ENCODE data around the gene EHD3. TPM values are rescaled to one million over a fixed set of nuclear protein-coding genes. Genes with fewer than 3 reads are reported as not detected.

Gene EHD3
- total RNA-seq, 1 donor from 2014 or later = 3.9 TPM

GRCh38 chr2:31253356-31254131 lies 19.6 kb downstream of the EHD3 start:
- Histone ChIP-seq H3K9ac (no peak overlapping the region), H3K36me3 (no peaks in the 10 kb centered on the region), H3K4me3 (no peak overlapping the region), H3K27me3 (no peaks in the 10 kb centered on the region), H3K9me3 (ENCODE audit: low read depth) (no peaks in the 10 kb centered on the region), H3K27ac (no peak overlapping the region), H3K79me2 (ENCODE audit: low read depth) (no peaks in the 10 kb centered on the region), H3F3A (ENCODE audit: low read depth) (peaks cover 9% of the 10 kb centered on the region), H2AFZ (replicated peaks) (no peak overlapping the region), H3K4me2 (no peak overlapping the region), H3K4me1 (peaks cover 20% of the 10 kb centered on the region), H4K20me1 (ENCODE audit: low read depth) (no peaks in the 10 kb centered on the region)
- peaks cover 14% of the 10 kb centered on the region for H3K4me1 Mint-ChIP-seq
- DNase-seq (ENCODE audit: low spot score) = no peak
- peaks cover 6% of the 10 kb centered on the region for H3K27me3 Mint-ChIP-seq (ENCODE audit: insufficient read depth, low read depth)
- peak overlapping the region; percentile 29 for H3K27ac Mint-ChIP-seq
- H3K36me3 Mint-ChIP-seq = peaks cover 2% of the 10 kb centered on the region
- H3K9me3 Mint-ChIP-seq = no peaks in the 10 kb centered on the region
- TF ChIP-seq EZH2 (IDR thresholded peaks at IDR 0.05) (no peak), EZH2phosphoT487 (IDR thresholded peaks at IDR 0.05) (no peak), CTCF (IDR thresholded peaks at IDR 0.05) (no peak)
- H3K4me3 Mint-ChIP-seq = no peak overlapping the region

DNA sequence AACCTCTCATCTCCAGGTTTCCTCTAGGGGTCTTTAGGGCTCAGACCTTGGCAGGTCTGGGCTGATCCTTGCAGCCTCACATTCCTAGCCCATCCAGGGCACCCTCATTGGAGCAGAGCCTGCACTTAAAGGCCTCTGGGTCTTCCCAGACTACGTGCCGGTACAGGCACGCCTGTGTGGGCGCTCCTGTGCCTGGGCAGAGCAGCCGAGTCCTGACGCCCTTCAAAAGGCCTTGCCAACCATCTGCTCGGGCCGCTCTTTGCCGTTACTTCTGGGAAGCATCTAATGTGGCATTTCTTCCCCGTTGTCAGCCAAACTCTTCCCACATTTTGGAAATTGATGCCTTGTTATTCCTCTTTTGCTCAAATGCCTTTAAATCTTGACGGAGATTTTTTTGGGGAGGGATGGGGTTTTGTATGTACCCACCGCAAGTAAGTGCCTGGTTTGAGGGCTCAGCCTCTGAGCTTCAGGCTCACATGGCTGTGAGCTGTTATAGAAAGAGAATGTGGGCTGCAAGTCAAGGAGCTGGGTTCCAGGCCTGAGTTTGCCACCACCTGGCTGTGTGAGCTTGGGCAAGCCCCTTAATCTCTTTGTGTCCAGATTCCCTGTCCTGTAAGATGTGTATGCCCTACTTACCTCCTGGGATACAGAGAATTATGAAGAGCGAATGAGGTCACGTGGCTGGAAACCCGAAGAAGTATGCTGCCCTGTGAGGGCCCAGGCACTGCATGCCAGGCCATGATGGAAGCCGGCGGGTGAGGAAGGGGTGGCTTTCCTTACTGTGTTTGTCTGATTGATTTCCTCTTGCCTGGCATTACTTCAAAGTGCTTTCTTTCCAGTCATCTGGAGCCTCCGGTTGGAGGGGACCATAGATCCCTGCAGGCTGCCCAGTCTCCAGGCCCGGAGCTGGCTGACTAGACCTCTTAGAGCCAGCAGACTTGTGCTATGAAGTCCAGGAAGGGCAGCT lies 20.6 kb downstream of the EHD3 start:
- Histone ChIP-seq H3F3A (ENCODE audit: low read depth) (peaks cover 9% of the 10 kb centered on the region), H3K36me3 (no peaks in the 10 kb centered on the region), H3K27me3 (no peaks in the 10 kb centered on the region), H3K79me2 (ENCODE audit: low read depth) (no peaks in the 10 kb centered on the region), H3K4me1 (peaks cover 20% of the 10 kb centered on the region), H3K9me3 (ENCODE audit: low read depth) (no peaks in the 10 kb centered on the region), H2AFZ (replicated peaks) (no peak overlapping the region), H3K4me3 (no peak overlapping the region), H3K4me2 (no peak overlapping the region), H3K27ac (no peak overlapping the region), H3K9ac (no peak overlapping the region), H4K20me1 (ENCODE audit: low read depth) (no peaks in the 10 kb centered on the region)
- Mint-ChIP-seq H3K4me3 (no peak overlapping the region), H3K9me3 (no peaks in the 10 kb centered on the region), H3K4me1 (peaks cover 14% of the 10 kb centered on the region), H3K27ac (peak overlapping the region; percentile 29), H3K27me3 (ENCODE audit: insufficient read depth, low read depth) (peaks cover 5% of the 10 kb centered on the region), H3K36me3 (peaks cover 2% of the 10 kb centered on the region)
- no peak for DNase-seq (ENCODE audit: low spot score)
- TF ChIP-seq EZH2phosphoT487 (IDR thresholded peaks at IDR 0.05) = no peak
- TF ChIP-seq CTCF (IDR thresholded peaks at IDR 0.05) = no peak
- TF ChIP-seq EZH2 (IDR thresholded peaks at IDR 0.05) = no peak

DNA sequence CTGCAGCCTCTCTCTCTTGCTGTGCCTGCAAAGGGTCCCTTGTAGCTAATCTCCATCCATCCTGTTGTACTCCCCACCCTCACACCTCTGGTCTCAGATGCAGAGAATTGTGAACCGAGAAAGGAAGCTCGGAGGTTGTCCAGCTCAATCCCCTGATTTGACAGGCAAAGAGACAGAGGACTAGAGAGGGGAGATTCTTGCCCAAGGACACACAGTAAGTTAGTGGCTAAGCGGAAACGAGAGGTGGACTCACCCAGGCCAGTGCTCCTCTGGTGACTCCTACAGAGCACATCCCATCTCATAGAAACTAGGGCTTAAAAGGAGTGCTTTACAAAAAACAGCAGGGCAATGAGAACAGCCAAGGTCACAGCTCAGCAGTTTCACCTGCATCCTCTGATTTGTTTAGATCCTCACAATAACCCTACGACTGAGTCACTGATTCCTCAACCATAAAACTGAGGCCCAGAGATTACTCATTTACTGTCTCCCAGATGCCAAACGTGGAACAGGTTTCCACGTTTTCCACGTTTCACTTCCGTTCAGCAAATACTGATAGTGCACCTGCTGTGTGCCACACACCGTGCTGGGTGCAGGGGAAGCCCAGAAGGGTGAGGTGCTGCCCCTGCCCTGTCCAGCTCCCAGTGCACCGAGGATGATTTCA lies 22.1 kb downstream of the EHD3 start:
- no peaks in the 10 kb centered on the region for H3K79me2 ChIP-seq (ENCODE audit: low read depth)
- Mint-ChIP-seq H3K27ac (no peak overlapping the region), H3K36me3 (peaks cover 6% of the 10 kb centered on the region), H3K9me3 (no peaks in the 10 kb centered on the region), H3K4me3 (no peak overlapping the region), H3K4me1 (peaks cover 14% of the 10 kb centered on the region), H3K27me3 (ENCODE audit: insufficient read depth, low read depth) (peaks cover 3% of the 10 kb centered on the region)
- H3K27ac ChIP-seq = no peak overlapping the region
- H3K4me3 ChIP-seq = no peak overlapping the region
- no peaks in the 10 kb centered on the region for H3K27me3 ChIP-seq
- TF ChIP-seq EZH2phosphoT487 (IDR thresholded peaks at IDR 0.05) (no peak), CTCF (IDR thresholded peaks at IDR 0.05) (no peak), EZH2 (IDR thresholded peaks at IDR 0.05) (no peak)
- H3K4me1 ChIP-seq = peaks cover 20% of the 10 kb centered on the region
- H3K9me3 ChIP-seq (ENCODE audit: low read depth) = no peaks in the 10 kb centered on the region
- H3F3A ChIP-seq (ENCODE audit: low read depth) = peaks cover 9% of the 10 kb centered on the region
- H3K9ac ChIP-seq = no peak overlapping the region
- H2AFZ ChIP-seq (replicated peaks) = no peak overlapping the region
- no peak for DNase-seq (ENCODE audit: low spot score)
- H3K36me3 ChIP-seq = no peaks in the 10 kb centered on the region
- no peaks in the 10 kb centered on the region for H4K20me1 ChIP-seq (ENCODE audit: low read depth)
- H3K4me2 ChIP-seq = no peak overlapping the region
